C4-2B (cell line): Measurements from ENCODE around the gene BABAM2.

Experiments
- CTCF ChIP-seq: fragments of 450-650 bp; conservative IDR thresholded peaks from 2 replicates; pipeline ENCODE4 v1.5.1; 2017; ENCODE audit warnings: mild to moderate bottlenecking
- ZFX ChIP-seq: fragments of 450-650 bp; IDR thresholded peaks from 2 replicates; pipeline ENCODE4 v1.6.1; 2017

- TF ChIP-seq CTCF (no peak), ZFX (no peak)
These were observed 303.3 kb downstream of the BABAM2 start for GRCh38 chr2:28193630-28194403.
